Measurements from ENCODE around the gene LSM7. TPM values are rescaled to one million over a fixed set of nuclear protein-coding genes. Genes with fewer than 3 reads are reported as not detected.

Gene LSM7
- total and polyA plus RNA-seq, 2 experiments from 2014 or later, result 299 to 409 TPM

DNA sequence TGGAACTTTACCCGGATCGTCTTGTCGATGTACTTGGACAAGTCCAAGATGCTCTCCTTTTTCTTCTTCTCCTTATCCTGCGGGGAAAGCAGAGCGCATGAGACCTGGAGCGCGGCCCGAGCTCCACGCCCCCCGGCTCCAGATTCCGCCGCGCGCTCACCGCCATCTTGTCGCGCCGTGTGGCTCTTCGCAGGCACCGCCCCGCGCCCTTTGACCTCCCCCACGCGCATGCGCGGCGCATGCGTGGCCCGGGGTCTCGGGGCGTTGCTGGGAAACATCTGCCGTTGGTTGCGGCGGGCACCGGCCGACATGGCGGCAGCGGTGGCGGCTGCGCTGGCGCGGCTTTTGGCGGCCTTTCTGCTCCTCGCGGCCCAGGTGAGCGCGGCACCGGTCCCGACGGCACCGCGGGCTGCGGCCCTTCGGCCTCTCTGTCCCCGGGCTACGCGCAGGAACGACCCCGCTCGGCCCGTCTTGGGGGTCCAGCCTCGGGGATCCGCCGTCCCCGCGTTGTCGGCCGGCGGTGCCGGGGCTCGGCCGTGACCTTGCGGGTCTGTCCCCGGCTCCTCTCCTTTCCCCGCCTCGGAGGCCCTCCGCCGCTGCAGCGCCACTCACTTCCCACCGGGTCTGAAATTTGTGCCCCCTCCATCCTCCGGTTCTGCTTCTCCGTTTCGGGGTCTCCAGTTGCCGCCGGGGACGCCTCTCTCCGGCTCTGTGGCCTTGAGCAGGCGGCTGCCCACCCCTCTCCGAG, at the start of gene LSM7, which contains the start of gene SPPL2B (continued):
- TF ChIP-seq, protein P1, sequence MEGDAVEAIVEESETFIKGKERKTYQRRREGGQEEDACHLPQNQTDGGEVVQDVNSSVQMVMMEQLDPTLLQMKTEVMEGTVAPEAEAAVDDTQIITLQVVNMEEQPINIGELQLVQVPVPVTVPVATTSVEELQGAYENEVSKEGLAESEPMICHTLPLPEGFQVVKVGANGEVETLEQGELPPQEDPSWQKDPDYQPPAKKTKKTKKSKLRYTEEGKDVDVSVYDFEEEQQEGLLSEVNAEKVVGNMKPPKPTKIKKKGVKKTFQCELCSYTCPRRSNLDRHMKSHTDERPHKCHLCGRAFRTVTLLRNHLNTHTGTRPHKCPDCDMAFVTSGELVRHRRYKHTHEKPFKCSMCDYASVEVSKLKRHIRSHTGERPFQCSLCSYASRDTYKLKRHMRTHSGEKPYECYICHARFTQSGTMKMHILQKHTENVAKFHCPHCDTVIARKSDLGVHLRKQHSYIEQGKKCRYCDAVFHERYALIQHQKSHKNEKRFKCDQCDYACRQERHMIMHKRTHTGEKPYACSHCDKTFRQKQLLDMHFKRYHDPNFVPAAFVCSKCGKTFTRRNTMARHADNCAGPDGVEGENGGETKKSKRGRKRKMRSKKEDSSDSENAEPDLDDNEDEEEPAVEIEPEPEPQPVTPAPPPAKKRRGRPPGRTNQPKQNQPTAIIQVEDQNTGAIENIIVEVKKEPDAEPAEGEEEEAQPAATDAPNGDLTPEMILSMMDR (conservative IDR thresholded peaks at IDR 0.05; ENCODE audit: low read depth in 2 of 2), result no peak

DNA sequence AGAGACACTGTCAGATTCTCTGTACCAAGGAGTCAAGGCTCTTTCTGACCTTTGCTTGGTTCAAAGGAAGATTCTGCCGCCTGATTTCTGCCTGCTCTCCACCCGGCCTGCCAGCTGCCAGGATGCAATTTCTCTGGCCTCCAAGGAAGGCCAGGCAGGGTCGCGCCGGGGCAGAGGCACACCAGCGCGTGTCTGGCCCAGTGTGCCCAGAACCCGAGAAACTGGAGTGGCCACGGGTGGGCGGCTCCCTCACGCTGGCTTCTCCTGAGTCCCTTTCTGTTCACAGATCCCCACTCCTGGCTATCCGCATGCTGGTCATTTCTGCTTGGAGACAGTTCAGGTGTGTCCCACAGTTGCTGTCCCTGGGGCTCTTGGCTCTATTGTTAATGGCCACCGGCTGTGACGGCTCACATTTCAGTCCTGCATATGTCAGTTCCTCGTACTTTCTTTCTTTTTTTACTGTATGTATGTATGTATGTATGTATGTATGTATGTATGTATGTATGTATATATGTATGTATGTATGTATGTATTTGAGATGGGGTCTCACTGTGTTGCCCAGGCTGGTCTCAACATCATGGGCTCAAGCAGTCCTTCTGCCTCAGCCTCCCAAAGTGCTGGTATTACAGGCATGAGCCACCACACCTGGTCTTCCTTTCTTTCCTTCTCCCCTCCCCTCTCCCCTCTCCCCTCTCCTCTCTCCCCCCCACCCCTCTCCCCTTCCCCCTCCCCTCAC, 48.6 kb upstream of the LSM7 start:
- no peak for ATAC-seq
- no peak overlapping the region for H3K27ac Mint-ChIP-seq
- H3K9me2 ChIP-seq (ENCODE audit: insufficient read depth), result 0 out of 2 replicates have a peak, but pooled peaks cover 3% of the 10 kb centered on the region
- H3K27me3 Mint-ChIP-seq (ENCODE audit: insufficient read depth, low read depth, poor library complexity), result peaks cover 20% of the 10 kb centered on the region
- no peaks in the 10 kb centered on the region for H3K79me2 ChIP-seq (replicated peaks; ENCODE audit: insufficient read depth)
- H3K36me3 ChIP-seq (ENCODE audit: insufficient read depth), result no peaks in the 10 kb centered on the region
- H4K20me1 ChIP-seq (replicated peaks; ENCODE audit: insufficient read depth), result no peaks in the 10 kb centered on the region
- DNase-seq (ENCODE audit: low spot score), result no peak
- H3K4me3 ChIP-seq, result no peak overlapping the region
- no peak overlapping the region for H3K4me2 ChIP-seq
- no peaks in the 10 kb centered on the region for H3K4me1 ChIP-seq (ENCODE audit: insufficient read depth)
- H3F3A ChIP-seq (replicated peaks; ENCODE audit: low read depth), result no peaks in the 10 kb centered on the region; the same call in 1 of the 2 replicates
- H3K9me3 Mint-ChIP-seq, result peaks cover 32% of the 10 kb centered on the region
- H2AFZ ChIP-seq, result no peak overlapping the region
- no peak overlapping the region for H3K4me3 Mint-ChIP-seq
- H3K4me1 Mint-ChIP-seq, result no peaks in the 10 kb centered on the region; the same call in 2 of the 3 replicates
- no peaks in the 10 kb centered on the region for H3K27me3 ChIP-seq (ENCODE audit: insufficient read depth)
- no peak overlapping the region for H3K27ac ChIP-seq (ENCODE audit: low read depth)
- H3K36me3 Mint-ChIP-seq (ENCODE audit: low read depth), result peaks cover 12% of the 10 kb centered on the region
- TF ChIP-seq NANOG (IDR thresholded peaks at IDR 0.05; ENCODE audit: borderline replicate concordance) (no peak), POLR2AphosphoS5 (IDR thresholded peaks at IDR 0.05; ENCODE audit: low read depth) (no peak), JUNB (IDR thresholded peaks at IDR 0.05; ENCODE audit: unreplicated experiment) (no peak), ZNF331 (CRISPR knock-in tag; IDR thresholded peaks at IDR 0.05; ENCODE audit: low read depth) (no peak), CREB1 (CRISPR knock-in tag; IDR thresholded peaks at IDR 0.05; ENCODE audit: low read depth) (no peak), ZNF114 (CRISPR knock-in tag; IDR thresholded peaks at IDR 0.05) (no peak), ETS1 (IDR thresholded peaks at IDR 0.05) (no peak), EZH2 (IDR thresholded peaks at IDR 0.05; ENCODE audit: low read depth, unreplicated experiment) (no peak)
- TF ChIP-seq, protein P2, sequence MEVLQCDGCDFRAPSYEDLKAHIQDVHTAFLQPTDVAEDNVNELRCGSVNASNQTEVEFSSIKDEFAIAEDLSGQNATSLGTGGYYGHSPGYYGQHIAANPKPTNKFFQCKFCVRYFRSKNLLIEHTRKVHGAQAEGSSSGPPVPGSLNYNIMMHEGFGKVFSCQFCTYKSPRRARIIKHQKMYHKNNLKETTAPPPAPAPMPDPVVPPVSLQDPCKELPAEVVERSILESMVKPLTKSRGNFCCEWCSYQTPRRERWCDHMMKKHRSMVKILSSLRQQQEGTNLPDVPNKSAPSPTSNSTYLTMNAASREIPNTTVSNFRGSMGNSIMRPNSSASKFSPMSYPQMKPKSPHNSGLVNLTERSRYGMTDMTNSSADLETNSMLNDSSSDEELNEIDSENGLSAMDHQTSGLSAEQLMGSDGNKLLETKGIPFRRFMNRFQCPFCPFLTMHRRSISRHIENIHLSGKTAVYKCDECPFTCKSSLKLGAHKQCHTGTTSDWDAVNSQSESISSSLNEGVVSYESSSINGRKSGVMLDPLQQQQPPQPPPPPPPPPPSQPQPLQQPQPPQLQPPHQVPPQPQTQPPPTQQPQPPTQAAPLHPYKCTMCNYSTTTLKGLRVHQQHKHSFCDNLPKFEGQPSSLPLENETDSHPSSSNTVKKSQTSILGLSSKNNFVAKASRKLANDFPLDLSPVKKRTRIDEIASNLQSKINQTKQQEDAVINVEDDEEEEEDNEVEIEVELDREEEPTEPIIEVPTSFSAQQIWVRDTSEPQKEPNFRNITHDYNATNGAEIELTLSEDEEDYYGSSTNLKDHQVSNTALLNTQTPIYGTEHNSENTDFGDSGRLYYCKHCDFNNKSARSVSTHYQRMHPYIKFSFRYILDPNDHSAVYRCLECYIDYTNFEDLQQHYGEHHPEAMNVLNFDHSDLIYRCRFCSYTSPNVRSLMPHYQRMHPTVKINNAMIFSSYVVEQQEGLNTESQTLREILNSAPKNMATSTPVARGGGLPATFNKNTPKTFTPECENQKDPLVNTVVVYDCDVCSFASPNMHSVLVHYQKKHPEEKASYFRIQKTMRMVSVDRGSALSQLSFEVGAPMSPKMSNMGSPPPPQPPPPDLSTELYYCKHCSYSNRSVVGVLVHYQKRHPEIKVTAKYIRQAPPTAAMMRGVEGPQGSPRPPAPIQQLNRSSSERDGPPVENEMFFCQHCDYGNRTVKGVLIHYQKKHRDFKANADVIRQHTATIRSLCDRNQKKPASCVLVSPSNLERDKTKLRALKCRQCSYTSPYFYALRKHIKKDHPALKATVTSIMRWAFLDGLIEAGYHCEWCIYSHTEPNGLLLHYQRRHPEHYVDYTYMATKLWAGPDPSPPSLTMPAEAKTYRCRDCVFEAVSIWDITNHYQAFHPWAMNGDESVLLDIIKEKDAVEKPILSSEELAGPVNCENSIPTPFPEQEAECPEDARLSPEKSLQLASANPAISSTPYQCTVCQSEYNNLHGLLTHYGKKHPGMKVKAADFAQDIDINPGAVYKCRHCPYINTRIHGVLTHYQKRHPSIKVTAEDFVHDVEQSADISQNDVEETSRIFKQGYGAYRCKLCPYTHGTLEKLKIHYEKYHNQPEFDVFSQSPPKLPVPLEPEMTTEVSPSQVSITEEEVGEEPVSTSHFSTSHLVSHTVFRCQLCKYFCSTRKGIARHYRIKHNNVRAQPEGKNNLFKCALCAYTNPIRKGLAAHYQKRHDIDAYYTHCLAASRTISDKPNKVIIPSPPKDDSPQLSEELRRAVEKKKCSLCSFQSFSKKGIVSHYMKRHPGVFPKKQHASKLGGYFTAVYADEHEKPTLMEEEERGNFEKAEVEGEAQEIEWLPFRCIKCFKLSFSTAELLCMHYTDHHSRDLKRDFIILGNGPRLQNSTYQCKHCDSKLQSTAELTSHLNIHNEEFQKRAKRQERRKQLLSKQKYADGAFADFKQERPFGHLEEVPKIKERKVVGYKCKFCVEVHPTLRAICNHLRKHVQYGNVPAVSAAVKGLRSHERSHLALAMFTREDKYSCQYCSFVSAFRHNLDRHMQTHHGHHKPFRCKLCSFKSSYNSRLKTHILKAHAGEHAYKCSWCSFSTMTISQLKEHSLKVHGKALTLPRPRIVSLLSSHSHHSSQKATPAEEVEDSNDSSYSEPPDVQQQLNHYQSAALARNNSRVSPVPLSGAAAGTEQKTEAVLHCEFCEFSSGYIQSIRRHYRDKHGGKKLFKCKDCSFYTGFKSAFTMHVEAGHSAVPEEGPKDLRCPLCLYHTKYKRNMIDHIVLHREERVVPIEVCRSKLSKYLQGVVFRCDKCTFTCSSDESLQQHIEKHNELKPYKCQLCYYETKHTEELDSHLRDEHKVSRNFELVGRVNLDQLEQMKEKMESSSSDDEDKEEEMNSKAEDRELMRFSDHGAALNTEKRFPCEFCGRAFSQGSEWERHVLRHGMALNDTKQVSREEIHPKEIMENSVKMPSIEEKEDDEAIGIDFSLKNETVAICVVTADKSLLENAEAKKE (CRISPR knock-in tag; IDR thresholded peaks at IDR 0.05), result no peak
- TF ChIP-seq, protein P3, sequence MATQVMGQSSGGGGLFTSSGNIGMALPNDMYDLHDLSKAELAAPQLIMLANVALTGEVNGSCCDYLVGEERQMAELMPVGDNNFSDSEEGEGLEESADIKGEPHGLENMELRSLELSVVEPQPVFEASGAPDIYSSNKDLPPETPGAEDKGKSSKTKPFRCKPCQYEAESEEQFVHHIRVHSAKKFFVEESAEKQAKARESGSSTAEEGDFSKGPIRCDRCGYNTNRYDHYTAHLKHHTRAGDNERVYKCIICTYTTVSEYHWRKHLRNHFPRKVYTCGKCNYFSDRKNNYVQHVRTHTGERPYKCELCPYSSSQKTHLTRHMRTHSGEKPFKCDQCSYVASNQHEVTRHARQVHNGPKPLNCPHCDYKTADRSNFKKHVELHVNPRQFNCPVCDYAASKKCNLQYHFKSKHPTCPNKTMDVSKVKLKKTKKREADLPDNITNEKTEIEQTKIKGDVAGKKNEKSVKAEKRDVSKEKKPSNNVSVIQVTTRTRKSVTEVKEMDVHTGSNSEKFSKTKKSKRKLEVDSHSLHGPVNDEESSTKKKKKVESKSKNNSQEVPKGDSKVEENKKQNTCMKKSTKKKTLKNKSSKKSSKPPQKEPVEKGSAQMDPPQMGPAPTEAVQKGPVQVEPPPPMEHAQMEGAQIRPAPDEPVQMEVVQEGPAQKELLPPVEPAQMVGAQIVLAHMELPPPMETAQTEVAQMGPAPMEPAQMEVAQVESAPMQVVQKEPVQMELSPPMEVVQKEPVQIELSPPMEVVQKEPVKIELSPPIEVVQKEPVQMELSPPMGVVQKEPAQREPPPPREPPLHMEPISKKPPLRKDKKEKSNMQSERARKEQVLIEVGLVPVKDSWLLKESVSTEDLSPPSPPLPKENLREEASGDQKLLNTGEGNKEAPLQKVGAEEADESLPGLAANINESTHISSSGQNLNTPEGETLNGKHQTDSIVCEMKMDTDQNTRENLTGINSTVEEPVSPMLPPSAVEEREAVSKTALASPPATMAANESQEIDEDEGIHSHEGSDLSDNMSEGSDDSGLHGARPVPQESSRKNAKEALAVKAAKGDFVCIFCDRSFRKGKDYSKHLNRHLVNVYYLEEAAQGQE (IDR thresholded peaks at IDR 0.05; ENCODE audit: unreplicated experiment), result no peak

Measured in GM23338 (cell line).